ENCODE measurements around the gene GLYR1. TPM values are rescaled to one million over a fixed set of nuclear protein-coding genes. Genes with fewer than 3 reads are reported as not detected.

GLYR1 gene
- 39.9 to 44.5 TPM (median 43.0 TPM) in 5 replicates for total RNA-seq (2022; extraction: Qiagen RNA extraction)

DNA sequence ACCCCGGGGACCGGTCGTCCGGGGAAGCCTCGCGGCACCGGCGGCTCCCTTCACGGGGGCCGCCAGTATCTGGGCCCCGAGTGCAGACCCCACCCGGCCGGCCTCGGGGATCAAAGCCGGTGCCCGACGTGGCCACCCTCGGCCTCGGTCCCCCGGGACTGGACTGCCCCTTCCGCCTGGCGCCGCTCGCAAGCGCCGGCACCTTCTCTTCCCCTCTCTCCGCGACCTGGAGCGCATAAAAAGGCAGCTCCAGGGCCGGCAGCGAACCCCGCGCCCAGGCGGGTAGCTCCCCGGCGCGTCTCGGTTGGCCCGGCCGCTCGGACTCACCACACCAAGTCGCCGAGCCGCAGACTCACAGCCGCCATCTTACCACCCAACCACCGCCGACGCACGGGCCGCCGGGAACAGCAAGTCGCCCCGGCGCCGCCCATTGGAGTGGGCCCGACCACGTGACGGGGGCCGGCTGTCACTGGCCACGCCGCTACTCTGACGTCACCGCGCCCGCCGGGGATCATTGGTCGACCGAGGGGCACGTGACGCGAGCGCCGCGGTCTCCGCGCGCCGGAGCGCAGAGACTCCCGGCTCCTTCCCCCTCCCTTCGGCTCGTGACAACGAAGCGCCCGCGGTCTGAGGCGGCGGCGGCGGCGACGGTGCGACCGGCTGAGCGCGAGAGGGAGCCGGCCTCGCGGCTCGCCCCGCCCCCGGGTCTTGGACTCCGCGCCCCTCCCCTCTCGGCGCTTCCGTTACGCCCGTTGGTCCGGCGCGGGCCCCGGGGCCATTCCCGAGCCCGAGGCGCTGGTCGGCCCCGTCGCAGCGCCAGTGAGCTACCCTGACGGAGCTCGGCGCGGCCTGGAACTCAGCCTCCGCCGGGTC, at the start of gene GLYR1, which contains the start of gene UBN1:
GLYR1 (minus strand) TSS at position 388 of the 873 bp plus-strand sequence; CDS start at position 365, 23 bp downstream.
UBN1 (plus strand) TSS at position 581 of the 873 bp plus-strand sequence. CDS start 5,437 bp downstream, outside the sequence.

GRCh38 chr16:4801962-4802658, 45.0 kb downstream of the GLYR1 start, which contains the start of gene ROGDI:
ROGDI (minus strand) TSS chr16:4802633; CDS start chr16:4802571, 62 bp downstream.

GRCh38 chr16:4795181-4795827, 51.8 kb downstream of the GLYR1 start, which contains the start of gene SMIM22:
SMIM22 (plus strand) TSS chr16:4795369; CDS start chr16:4795735, 366 bp downstream.

GRCh38 chr16:4787627-4788482, 59.2 kb downstream of the GLYR1 start, which contains the start of gene SEPTIN12:
SEPTIN12 (minus strand) TSS chr16:4788345; CDS start chr16:4787645, 700 bp downstream.

DNA sequence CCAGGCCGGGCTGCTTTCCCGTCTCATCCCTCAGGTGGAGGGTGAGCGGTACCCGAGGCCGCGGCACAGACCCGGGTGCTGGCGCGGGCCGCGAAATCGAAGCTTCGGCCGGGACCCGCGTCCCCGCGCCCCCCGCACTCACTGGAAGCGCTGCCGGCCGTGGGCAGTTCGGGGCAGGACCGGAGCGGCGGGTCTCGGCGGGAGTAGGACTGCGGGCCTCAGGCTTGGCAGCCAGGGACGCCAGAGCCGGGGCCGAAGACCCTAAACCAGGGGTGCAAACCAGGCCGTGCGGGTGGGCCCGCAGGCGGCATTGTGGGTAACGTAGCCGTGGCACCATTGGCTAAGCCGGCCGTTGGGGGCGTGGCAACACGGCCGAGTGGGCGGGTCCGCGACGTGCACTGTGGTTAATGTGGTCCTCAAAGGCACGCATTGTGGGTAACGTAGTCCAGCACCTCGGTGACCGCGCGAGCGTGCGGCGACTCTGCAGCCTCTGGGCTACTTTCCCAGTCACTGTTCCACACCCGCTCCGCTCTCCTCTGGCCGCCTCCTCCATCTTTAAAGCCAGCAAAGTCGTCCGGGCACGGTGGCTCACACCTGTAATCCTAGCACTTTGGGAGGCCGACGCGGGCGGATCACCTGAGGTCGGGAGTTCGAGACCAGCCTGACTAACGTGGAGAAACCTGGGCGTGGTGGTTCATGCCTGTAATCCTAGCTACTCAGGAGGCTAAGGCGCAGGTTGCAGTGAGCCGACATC, 80.0 kb downstream of the GLYR1 start, which contains the start of gene ZNF500:
ZNF500 (minus strand) TSS at position 288 of the 754 bp plus-strand sequence. CDS start 1,184 bp downstream, outside the sequence.

Other genes with a start within 250 kb of the GLYR1 start
- gene UBALD1, start 232.4 kb downstream of the GLYR1 start, total RNA-seq (2022; extraction: Qiagen RNA extraction): 34.5 to 67.4 TPM (median 61.1 TPM) in 5 replicates
- gene MGRN1, start 222.5 kb downstream of the GLYR1 start, total RNA-seq (2022; extraction: Qiagen RNA extraction): 35.8 to 41.3 TPM (median 40.5 TPM) in 5 replicates
- 14.9 to 26.8 TPM (median 25.8 TPM) in 5 replicates for gene NUDT16L1, start 153.7 kb downstream of the GLYR1 start, total RNA-seq (2022; extraction: Qiagen RNA extraction)
- gene ANKS3, start 113.0 kb downstream of the GLYR1 start, total RNA-seq (2022; extraction: Qiagen RNA extraction): 20.5 to 28.5 TPM (median 27.7 TPM) in 5 replicates
- gene DNAAF8, start 112.8 kb downstream of the GLYR1 start, total RNA-seq (2022; extraction: Qiagen RNA extraction): 1.0 to 1.8 TPM (median 1.2 TPM) in 5 replicates
- gene ZNF500, start 80.1 kb downstream of the GLYR1 start, total RNA-seq (2022; extraction: Qiagen RNA extraction): 6.8 to 10.3 TPM (median 8.7 TPM) in 5 replicates
- 0.16 TPM in 1 of 5 replicates, not detected in the others for gene SEPTIN12, start 58.9 kb downstream of the GLYR1 start, total RNA-seq (2022; extraction: Qiagen RNA extraction)
- gene SMIM22, start 51.9 kb downstream of the GLYR1 start, total RNA-seq (2022; extraction: Qiagen RNA extraction): not detected in 5 replicates
- gene ROGDI, start 44.7 kb downstream of the GLYR1 start, total RNA-seq (2022; extraction: Qiagen RNA extraction): 8.7 to 16.3 TPM (median 15.1 TPM) in 5 replicates
- gene UBN1, start 193 bp upstream of the GLYR1 start, total RNA-seq (2022; extraction: Qiagen RNA extraction): 26.1 to 29.5 TPM (median 27.8 TPM) in 5 replicates
- gene PPL, start 89.9 kb upstream of the GLYR1 start, total RNA-seq (2022; extraction: Qiagen RNA extraction): 2.4 to 3.3 TPM (median 3.1 TPM) in 5 replicates
- gene SEC14L5, start 111.0 kb upstream of the GLYR1 start, total RNA-seq (2022; extraction: Qiagen RNA extraction): 0.01 to 0.04 TPM (median 0.03 TPM) in 5 replicates
- 13.1 to 19.8 TPM (median 18.4 TPM) in 5 replicates for gene NAGPA, start 186.6 kb upstream of the GLYR1 start, total RNA-seq (2022; extraction: Qiagen RNA extraction)
- gene C16orf89, start 218.7 kb upstream of the GLYR1 start, total RNA-seq (2022; extraction: Qiagen RNA extraction): 0.22 TPM in 1 of 5 replicates, not detected in the others
- gene ALG1, start 224.6 kb upstream of the GLYR1 start, total RNA-seq (2022; extraction: Qiagen RNA extraction): 30.5 to 41.6 TPM (median 39.4 TPM) in 5 replicates

Measured in A549 treated with CORT108297 at 1 μM for 4 hours (cell line).